ENCODE data around the gene PRRT3.
"Not testable (repeated sequence)": the region's sequence is repeated elsewhere in the genome, so short reads cannot be mapped to it uniquely, and the experiment has no call there.

Gene PRRT3

GRCh38 chr3:9917820-9918219 lies 34.4 kb downstream of the PRRT3 start:
- no peak for DNase-seq

- DNase-seq: peak; percentile 93
Measured at GRCh38 chr3:9916734-9917680, 35.2 kb downstream of the PRRT3 start, which contains the start of gene IL17RC. IL17RC (plus strand) TSS chr3:9917098; CDS start chr3:9917316, 218 bp downstream.

GRCh38 chr3:9916346-9916733 lies 35.9 kb downstream of the PRRT3 start:
- DNase-seq: no peak

DNA sequence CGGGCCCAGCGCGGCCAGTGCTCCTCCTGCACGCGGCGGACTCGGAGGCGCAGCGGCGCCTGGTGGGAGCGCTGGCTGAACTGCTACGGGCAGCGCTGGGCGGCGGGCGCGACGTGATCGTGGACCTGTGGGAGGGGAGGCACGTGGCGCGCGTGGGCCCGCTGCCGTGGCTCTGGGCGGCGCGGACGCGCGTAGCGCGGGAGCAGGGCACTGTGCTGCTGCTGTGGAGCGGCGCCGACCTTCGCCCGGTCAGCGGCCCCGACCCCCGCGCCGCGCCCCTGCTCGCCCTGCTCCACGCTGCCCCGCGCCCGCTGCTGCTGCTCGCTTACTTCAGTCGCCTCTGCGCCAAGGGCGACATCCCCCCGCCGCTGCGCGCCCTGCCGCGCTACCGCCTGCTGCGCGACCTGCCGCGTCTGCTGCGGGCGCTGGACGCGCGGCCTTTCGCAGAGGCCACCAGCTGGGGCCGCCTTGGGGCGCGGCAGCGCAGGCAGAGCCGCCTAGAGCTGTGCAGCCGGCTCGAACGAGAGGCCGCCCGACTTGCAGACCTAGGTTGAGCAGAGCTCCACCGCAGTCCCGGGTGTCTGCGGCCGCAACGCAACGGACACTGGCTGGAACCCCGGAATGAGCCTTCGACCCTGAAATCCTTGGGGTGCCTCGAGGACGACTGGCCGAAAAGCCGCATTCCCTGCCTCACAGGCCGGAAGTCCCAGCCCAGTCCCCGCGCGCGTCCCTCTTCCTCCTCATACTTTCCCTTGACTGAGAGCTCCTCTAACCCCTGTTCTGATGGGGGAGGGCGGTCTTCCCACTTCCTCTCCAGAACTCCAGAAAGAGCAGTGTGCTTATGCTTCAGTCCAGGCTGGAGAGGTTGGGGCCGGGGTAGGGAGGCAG lies 36.7 kb downstream of the PRRT3 start:
- no peak for DNase-seq

DNA sequence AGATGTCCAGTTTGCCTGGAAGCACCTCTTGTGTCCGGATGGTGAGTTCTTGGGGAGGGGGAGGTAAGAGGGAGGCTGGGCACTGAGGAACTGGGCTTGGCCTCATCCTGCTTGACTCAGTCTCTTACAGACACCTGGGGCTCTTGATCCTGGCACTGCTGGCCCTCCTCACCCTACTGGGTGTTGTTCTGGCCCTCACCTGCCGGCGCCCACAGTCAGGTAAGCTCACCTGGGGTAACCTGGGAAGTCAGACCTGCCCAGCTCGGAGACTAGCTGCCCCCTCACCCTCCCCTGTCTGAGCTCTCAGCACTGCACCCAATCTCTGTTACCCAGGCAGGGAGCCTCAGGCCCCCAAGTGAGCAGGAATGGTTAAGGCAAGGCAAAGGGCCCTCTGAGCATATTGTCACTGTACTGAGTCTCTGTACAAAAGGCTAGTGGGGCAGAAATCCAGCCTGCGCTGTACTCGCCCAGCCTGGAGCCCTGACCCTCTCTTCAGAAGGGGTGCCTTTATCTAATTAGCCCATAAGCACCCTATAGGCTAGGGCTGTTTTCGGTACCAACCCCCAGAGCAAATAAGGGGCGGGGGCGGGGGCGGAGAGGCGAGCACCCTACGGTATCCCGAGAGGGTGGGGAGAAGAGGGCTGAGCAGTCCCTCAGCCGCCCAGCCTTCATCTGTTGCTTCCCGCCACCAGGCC lies 37.5 kb downstream of the PRRT3 start:
- no peak for DNase-seq

GRCh38 chr3:9914011-9914410 lies 38.2 kb downstream of the PRRT3 start:
- DNase-seq: no peak

DNA sequence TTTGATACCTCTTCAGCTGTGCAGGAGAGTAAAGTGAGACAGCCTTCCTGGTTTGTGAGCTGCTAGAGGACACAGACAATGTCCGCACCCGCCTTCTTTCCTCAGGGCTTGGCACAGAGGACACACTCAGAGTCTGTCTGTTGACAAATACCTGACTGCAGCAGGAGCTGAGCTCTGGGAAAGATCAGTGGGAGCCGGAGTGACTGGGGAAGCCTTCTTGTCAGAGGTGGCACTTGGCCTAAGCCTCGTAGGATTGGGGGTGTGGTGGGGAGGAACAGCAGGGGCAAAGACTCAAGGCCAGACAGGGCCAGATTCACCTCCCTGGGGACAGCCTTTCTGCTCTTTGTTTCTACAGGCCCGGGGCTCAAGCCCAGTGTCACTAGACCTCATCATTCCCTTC lies 38.6 kb downstream of the PRRT3 start:
- DNase-seq: no peak

DNA sequence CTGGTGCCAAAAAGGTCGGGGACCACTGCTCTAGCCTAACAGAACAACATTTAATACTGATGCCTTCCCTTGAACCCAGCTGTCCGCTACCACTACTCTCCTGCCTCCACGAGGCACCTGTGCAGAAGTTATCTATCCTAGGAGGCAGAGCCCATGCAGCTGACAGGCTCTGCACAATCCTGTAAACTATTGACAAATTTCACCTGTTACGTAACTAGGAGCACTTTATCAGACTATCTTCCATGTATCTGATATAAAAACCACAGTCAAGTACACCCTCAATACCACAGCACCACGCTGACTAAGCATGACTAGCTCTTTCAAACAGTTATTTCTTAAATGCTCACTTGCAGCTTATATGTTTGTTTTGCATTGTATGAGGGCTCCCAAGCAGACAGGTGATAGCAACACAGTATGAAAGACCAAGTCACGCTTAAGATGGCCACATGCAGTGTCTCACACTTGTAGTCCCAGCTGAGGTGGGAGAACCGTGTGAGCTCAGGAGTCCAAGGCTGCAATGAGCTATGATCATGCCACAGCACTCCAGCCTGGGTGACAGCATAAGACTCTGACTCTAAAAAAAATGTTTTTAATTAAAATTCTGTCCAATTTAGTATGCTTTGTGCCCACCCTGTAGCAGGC lies 39.8 kb downstream of the PRRT3 start:
- DNase-seq: peak; percentile 71

GRCh38 chr3:9911863-9912262 lies 40.3 kb downstream of the PRRT3 start:
- DNase-seq: no peak

GRCh38 chr3:9909221-9910013 lies 42.8 kb downstream of the PRRT3 start:
- no peak for DNase-seq

- no peak for DNase-seq
Measured at GRCh38 chr3:9908286-9908685, 43.9 kb downstream of the PRRT3 start.

GRCh38 chr3:9906480-9906879 lies 45.7 kb downstream of the PRRT3 start:
- DNase-seq: no peak

GRCh38 chr3:9903904-9904303 lies 48.3 kb downstream of the PRRT3 start:
- DNase-seq: no peak

GRCh38 chr3:9903238-9903624 lies 49.0 kb downstream of the PRRT3 start:
- peak; percentile 53 for DNase-seq

- no peak for DNase-seq
Measured at GRCh38 chr3:9902372-9903237, 49.6 kb downstream of the PRRT3 start, which contains the start of gene IL17RE. IL17RE (plus strand) TSS chr3:9902848; CDS start chr3:9902933, 85 bp downstream.

DNA sequence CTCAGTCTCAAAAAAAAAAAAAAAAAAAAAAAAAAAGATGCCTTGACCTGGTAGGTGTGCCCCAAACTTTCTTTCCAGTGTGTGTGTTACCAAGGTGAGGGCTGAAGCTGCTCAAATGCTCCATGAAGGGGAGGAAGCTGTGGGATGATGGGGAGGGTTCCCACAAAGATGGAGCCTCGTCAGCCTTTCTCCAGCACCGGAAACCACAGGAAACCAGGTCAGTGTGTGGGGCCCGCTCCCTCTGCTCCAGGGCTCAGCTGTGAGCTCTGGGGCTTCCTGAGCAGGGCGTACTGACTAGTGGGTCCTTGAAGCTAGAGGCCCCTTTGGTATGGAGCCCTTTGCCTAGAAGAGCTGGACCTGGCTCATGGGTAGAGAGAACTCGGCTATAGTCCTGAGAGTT lies 50.2 kb downstream of the PRRT3 start:
- DNase-seq: peak; percentile 48

DNA sequence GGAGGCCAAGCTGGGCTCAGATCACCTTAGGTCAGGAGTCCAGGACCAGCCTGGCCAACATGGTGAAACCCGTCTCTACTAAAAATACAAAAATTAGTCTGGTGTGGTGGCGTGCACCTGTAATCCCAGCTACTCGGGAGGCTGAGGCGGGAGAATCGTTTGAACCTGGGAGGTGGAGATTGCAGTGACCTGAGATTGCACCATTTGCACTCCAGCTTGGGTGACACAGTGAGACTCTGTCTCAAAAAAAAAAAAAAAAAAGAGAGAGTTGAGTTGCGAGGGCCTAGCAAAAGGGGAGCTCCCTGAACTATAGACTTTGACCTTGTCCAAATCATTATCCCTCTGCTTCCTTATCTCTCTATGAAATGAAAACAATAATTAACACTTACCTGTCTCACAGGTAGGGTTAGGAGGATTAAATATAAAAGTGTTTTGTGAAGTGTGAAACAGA lies 51.2 kb downstream of the PRRT3 start:
- not testable (repeated sequence) for DNase-seq

DNA sequence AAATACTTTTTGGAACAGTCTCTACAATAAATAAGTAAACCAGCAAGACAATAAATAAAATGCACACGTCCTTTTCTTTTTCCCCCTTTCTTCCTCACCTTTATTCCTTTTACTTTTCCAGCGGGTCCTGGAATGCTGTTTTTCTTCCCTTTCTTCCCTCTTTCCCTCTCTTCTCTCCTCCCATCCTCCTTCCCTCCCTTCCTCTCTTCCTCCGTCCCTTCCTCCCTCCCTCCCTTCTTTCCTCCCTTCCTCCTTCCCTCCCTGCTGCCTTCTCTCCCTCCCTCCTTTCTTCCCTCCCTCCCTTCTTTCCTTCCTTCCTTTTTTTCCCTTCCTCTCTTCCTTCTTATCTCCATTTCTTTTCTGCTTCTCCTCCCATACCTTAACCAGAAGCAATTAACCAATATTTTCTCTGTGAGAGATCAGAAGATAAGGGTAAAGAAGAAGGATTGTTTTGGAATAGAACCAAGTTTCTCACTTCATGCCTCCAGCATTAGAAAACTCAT lies 52.9 kb downstream of the PRRT3 start:
- no peak for DNase-seq

GRCh38 chr3:9898467-9899241 lies 53.6 kb downstream of the PRRT3 start:
- peak; percentile 45 for DNase-seq

Measured in NCI-H226 (cell line).